Mesendoderm (in vitro differentiated cells): ENCODE results near the gene LRRIQ4. TPM values are rescaled to one million over a fixed set of nuclear protein-coding genes. Genes with fewer than 3 reads are reported as not detected.

Experiments used
- DNase-seq: peaks from one replicate; pipeline ENCODE4 v3.0.0; 2013
- H2AK5ac ChIP-seq: 2 replicates; pipeline ENCODE4 v1.6.1; 2013; ENCODE audit warnings: low read length, inconsistent platforms
- H2BK120ac ChIP-seq: 2 replicates; pipeline ENCODE4 v1.6.1; 2013; ENCODE audit warnings: low read depth, mild to moderate bottlenecking, low read length, moderate library complexity, mixed read lengths
- H2BK15ac ChIP-seq: replicated peaks from 2 replicates; pipeline ENCODE4 v1.6.1; 2013; ENCODE audit warnings: low read depth, mild to moderate bottlenecking, moderate library complexity
- H2BK5ac ChIP-seq: 2 replicates; pipeline ENCODE4 v1.6.1; 2013; ENCODE audit warnings: low read length, inconsistent platforms
- H3K18ac ChIP-seq: 2 replicates; pipeline ENCODE4 v1.6.1; 2013; ENCODE audit warnings: mild to moderate bottlenecking, low read length, mixed read lengths
- H3K23ac ChIP-seq: one replicate; pipeline ENCODE4 v1.6.1; 2013; ENCODE audit warnings: low read length
- H3K27ac ChIP-seq: 2 replicates; pipeline ENCODE4 v1.5.1; 2013; ENCODE audit warnings: low read depth, mild to moderate bottlenecking, inconsistent platforms, low read length, moderate library complexity
- H3K27me3 ChIP-seq: 2 replicates; pipeline ENCODE4 v1.6.1; 2013; ENCODE audit warnings: low read length, control low read depth, mild to moderate bottlenecking, inconsistent platforms; ENCODE audit not compliant: insufficient read depth, poor library complexity
- H3K36me3 ChIP-seq: 2 replicates; pipeline ENCODE4 v1.6.1; 2013; ENCODE audit warnings: low read length, inconsistent platforms; ENCODE audit not compliant: control insufficient read depth, insufficient read depth
- H3K4ac ChIP-seq: one replicate; pipeline ENCODE4 v1.6.1; 2013; ENCODE audit warnings: low read depth, mild to moderate bottlenecking, low read length, moderate library complexity
- H3K4me1 ChIP-seq: 2 replicates; pipeline ENCODE4 v1.6.1; 2013; ENCODE audit warnings: low read depth, low read length, inconsistent platforms; ENCODE audit not compliant: control insufficient read depth
- H3K4me2 ChIP-seq: 2 replicates; pipeline ENCODE4 v1.6.1; 2013; ENCODE audit warnings: low read length
- H3K4me3 ChIP-seq: 2 replicates; pipeline ENCODE4 v1.5.1; 2013; ENCODE audit warnings: mild to moderate bottlenecking, low read length
- H3K56ac ChIP-seq: one replicate; pipeline ENCODE4 v1.6.1; 2013; ENCODE audit warnings: low read length
- H3K79me1 ChIP-seq: 2 replicates; pipeline ENCODE4 v1.6.1; 2013; ENCODE audit warnings: low read length, inconsistent platforms
- H3K79me2 ChIP-seq: 2 replicates; pipeline ENCODE4 v1.6.1; 2013; ENCODE audit warnings: mild to moderate bottlenecking, low read length; ENCODE audit not compliant: control insufficient read depth, insufficient read depth
- H3K9ac ChIP-seq: 2 replicates; pipeline ENCODE4 v1.6.1; 2013; ENCODE audit warnings: low read length, inconsistent platforms
- H4K5ac ChIP-seq: one replicate; pipeline ENCODE4 v1.6.1; 2013; ENCODE audit warnings: low read length
- H4K8ac ChIP-seq: one replicate; pipeline ENCODE4 v1.6.1; 2013; ENCODE audit warnings: low read depth, mild to moderate bottlenecking, control low read depth, low read length, moderate library complexity
- WGBS: extraction: QIAGEN DNeasy Blood & Tissue Kit; methylation state at CpG from one replicate; pipeline ENCODE4 v1.1.7; 2013; ENCODE audit warnings: low lambda C conversion rate, missing lambda C conversion rate; ENCODE audit not compliant: insufficient coverage; ENCODE audit errors: extremely low coverage; 5-methylcytosine and 5-hydroxymethylcytosine counted together
- polyA plus RNA-seq, 2 experiments: library from polyadenylated mRNA; stranded (reverse); fragments of 200-250 nt; gene quantifications; one replicate each; pipeline ENCODE4 v1.2.3, GENCODE V29; 2013

The LRRIQ4 gene
- 0.11 TPM for polyA plus RNA-seq (2013, experiment 1 of 2)
- 0.06 TPM for polyA plus RNA-seq (2013, experiment 2 of 2)

DNA sequence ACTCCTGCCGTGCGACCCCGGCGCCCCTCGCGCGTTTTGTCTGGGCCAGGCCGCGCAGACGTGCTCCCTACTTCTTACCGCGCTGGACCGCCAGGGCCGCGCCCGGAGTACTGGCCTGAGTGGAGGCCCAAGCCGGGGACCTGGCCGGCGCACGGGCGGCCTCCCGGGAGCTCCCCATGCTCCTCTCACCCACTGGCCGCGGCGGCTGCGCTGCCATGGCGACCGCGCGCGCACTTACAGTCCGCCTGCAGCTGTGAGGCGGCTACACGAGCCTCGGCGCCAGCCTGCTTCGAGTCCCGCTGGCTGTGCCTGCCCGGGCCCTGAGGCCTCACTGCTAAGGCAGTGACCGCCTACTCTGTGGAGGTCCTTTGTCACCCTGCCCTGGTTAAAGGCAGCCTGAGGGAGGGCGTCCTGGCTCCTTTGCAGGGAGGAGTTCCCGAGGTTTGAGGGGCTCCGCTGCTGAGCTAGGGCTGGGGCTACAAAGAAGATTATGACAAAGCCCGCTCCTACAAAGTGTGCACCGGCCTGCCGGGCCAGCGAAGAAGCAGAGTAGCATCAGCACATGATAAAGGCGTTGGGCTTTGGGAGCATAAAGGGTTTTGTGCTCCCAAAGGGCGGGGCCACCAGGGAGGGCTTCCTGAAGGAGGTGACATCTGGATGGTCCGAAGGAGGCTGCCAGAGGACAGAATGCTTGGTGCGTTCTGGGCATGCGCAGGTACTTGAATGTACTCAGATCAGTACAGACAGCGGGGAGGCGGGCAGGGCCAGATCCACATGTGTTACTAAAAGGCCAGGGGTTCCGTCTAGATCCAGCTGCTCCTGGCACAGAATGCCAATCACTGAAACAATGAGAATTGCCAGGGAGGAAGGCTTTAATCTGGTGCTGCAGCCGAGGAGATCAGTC lies at the start of gene LRRIQ4, which contains the start of gene LRRC34:
Gene LRRIQ4, plus strand, starts transcription at position 539 of the 904 bp plus-strand sequence. CDS start 9,052 bp downstream, outside the sequence.
Gene LRRC34, minus strand, starts transcription at position 573 of the 904 bp plus-strand sequence. Its CDS starts 356 bp downstream, at position 217.
- no peak within 1 kb of the TSS for H3K23ac ChIP-seq
- no peak within 1 kb of the TSS for H2BK120ac ChIP-seq
- no peak within 1 kb of the TSS for H4K5ac ChIP-seq
- H2BK15ac ChIP-seq = no peak within 1 kb of the TSS
- H3K27me3 ChIP-seq = no peaks in the 10 kb centered on the region
- H3K27ac ChIP-seq = no peak within 1 kb of the TSS
- peak within 1 kb of the TSS; percentile 40 for H3K18ac ChIP-seq
- H3K4ac ChIP-seq = peak within 1 kb of the TSS; percentile 66
- no peaks in the 10 kb centered on the region for H3K79me2 ChIP-seq
- peak within 1 kb of the TSS; percentile 75 for H3K9ac ChIP-seq
- peak within 1 kb of the TSS; percentile 67 for H3K4me2 ChIP-seq
- peak within 1 kb of the TSS; percentile 55 for H3K4me3 ChIP-seq
- H3K4me1 ChIP-seq = no peaks in the 10 kb centered on the region
- DNase-seq = peak; percentile 92
- WGBS = no CpG with 5 or more reads among the region's 56 CpGs
- H3K36me3 ChIP-seq = no peaks in the 10 kb centered on the region
- peak within 1 kb of the TSS; percentile 7 for H4K8ac ChIP-seq
- H2AK5ac ChIP-seq = no peak within 1 kb of the TSS
- peak within 1 kb of the TSS; percentile 88 for H3K56ac ChIP-seq
- H3K79me1 ChIP-seq = no peaks in the 10 kb centered on the region
- H2BK5ac ChIP-seq = peak within 1 kb of the TSS; percentile 57

DNA sequence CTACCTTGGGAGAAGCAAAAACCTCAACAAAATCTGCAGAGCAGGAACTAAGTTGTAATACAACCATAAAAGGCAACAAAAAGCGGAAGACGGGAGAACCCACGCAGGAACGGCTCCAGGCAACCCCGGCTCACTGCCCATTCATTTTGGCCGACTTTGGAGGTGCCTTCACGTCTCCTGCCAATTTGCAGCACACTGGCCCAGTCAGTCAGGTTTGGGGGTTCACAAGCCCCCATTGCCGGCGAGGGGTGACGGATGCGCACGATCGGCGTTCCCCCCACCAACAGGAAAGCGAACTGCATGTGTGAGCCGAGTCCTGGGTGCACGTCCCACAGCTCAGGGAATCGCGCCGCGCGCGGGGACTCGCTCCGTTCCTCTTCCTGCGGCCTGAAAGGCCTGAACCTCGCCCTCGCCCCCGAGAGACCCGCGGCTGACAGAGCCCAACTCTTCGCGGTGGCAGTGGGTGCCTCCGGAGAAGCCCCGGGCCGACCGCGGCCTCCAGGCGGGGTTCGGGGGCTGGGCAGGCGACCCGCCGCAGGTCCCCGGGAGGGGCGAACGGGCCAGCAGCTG lies 48.3 kb upstream of the LRRIQ4 start:
- H3K56ac ChIP-seq = peak overlapping the region; percentile 87
- no peak overlapping the region for H2AK5ac ChIP-seq
- no peaks in the 10 kb centered on the region for H3K79me1 ChIP-seq
- H2BK5ac ChIP-seq = no peak overlapping the region
- H3K4me2 ChIP-seq = peak overlapping the region; percentile 9
- no peak overlapping the region for H2BK120ac ChIP-seq
- no peaks in the 10 kb centered on the region for H3K27me3 ChIP-seq
- H2BK15ac ChIP-seq = no peak overlapping the region
- peak overlapping the region; percentile 31 for H3K4me3 ChIP-seq
- H3K9ac ChIP-seq = peak overlapping the region; percentile 80
- no peak overlapping the region for H3K23ac ChIP-seq
- peak overlapping the region; percentile 15 for H3K27ac ChIP-seq
- no peak overlapping the region for H4K5ac ChIP-seq
- no CpG with 5 or more reads among the region's 46 CpGs for WGBS
- no peaks in the 10 kb centered on the region for H3K79me2 ChIP-seq
- H3K36me3 ChIP-seq = no peaks in the 10 kb centered on the region
- H4K8ac ChIP-seq = no peak overlapping the region
- H3K4ac ChIP-seq = peak overlapping the region; percentile 49
- no peaks in the 10 kb centered on the region for H3K4me1 ChIP-seq
- DNase-seq = no peak
- peak overlapping the region; percentile 69 for H3K18ac ChIP-seq

DNA sequence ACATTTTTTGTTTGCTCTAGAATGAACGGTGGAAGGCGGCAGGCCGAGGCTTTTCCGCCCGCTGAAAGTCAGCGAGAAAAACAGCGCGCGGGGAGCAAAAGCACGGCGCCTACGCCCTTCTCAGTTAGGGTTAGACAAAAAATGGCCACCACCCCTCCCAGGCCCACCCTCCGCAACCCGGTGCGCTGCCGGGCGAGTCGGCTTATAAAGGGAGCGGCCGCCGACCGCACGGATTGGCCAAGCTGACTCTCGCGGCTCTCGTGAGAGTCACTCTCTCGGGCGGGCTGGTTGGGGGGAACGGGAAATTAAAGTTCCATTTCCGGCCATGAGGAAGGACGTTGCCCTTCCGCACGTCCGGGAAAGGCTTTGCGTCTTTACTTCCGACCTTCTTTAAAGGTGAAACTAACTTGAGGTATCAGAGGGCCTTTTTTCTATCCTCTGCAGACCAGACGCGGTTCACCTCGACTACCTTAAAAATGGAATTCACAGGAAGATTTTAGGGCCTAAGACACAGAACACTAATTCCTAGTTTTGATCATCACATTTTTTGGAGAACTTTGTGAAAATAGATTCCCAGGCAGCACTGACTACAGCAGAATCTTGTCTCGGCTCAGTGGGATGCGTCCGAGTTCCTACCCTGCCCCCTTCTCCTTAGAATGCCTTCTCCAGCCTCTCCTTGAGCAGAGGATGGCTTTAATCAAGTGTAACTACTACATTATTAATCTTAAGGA lies 47.6 kb upstream of the LRRIQ4 start, which contains the start of gene TERC:
Gene TERC, minus strand, starts transcription at position 179 of the 731 bp plus-strand sequence.
- Histone ChIP-seq H4K8ac (no peak within 1 kb of the TSS), H2BK15ac (no peak within 1 kb of the TSS), H2AK5ac (no peak within 1 kb of the TSS), H2BK5ac (no peak within 1 kb of the TSS), H3K4me1 (no peaks in the 10 kb centered on the region), H3K36me3 (no peaks in the 10 kb centered on the region), H3K79me1 (no peaks in the 10 kb centered on the region), H3K4ac (peak within 1 kb of the TSS; percentile 49), H3K4me3 (peak within 1 kb of the TSS; percentile 31), H3K18ac (peak within 1 kb of the TSS; percentile 69), H3K9ac (peak within 1 kb of the TSS; percentile 80), H2BK120ac (no peak within 1 kb of the TSS), H3K27ac (peak within 1 kb of the TSS; percentile 15), H3K4me2 (peak within 1 kb of the TSS; percentile 9), H3K79me2 (no peaks in the 10 kb centered on the region), H4K5ac (peak within 1 kb of the TSS; percentile 78), H3K27me3 (no peaks in the 10 kb centered on the region), H3K23ac (no peak within 1 kb of the TSS), H3K56ac (peak within 1 kb of the TSS; percentile 87)
- no CpG with 5 or more reads among the region's 42 CpGs for WGBS
- peak; percentile 94 for DNase-seq

GRCh38 chr3:169769287-169770181 lies 43.1 kb upstream of the LRRIQ4 start, which contains the start of gene ACTRT3:
ACTRT3 (minus strand) TSS chr3:169769561; CDS start chr3:169769520, 41 bp downstream.
- Histone ChIP-seq H3K27me3 (no peaks in the 10 kb centered on the region), H4K5ac (no peak within 1 kb of the TSS), H2BK5ac (no peak within 1 kb of the TSS), H2AK5ac (no peak within 1 kb of the TSS), H3K18ac (peak within 1 kb of the TSS; percentile 95), H2BK15ac (no peak within 1 kb of the TSS), H3K4me2 (peak within 1 kb of the TSS; percentile 33), H3K4ac (no peak within 1 kb of the TSS), H3K36me3 (no peaks in the 10 kb centered on the region), H4K8ac (no peak within 1 kb of the TSS), H2BK120ac (no peak within 1 kb of the TSS), H3K4me1 (peaks cover 1% of the 10 kb centered on the region), H3K27ac (peak within 1 kb of the TSS; percentile 8), H3K23ac (no peak within 1 kb of the TSS), H3K56ac (peak within 1 kb of the TSS; percentile 85), H3K79me2 (peaks cover 11% of the 10 kb centered on the region), H3K9ac (peak within 1 kb of the TSS; percentile 76), H3K4me3 (peak within 1 kb of the TSS; percentile 69), H3K79me1 (peaks cover 4% of the 10 kb centered on the region)
- peak; percentile 94 for DNase-seq
- WGBS = no CpG with 5 or more reads among the region's 51 CpGs
